NCI-H345 treated with DMSO at 0.1 percent for 48 hours (cell line): ENCODE data around the gene PCLAF.
"Not testable (repeated sequence)": the region's sequence is repeated elsewhere in the genome, so short reads cannot be mapped to it uniquely, and the experiment has no call there.

Experiments
- DNase-seq: peaks from one replicate; lab custom pipeline; 2025; ENCODE audit not compliant: unreplicated experiment; lab: John Stamatoyannopoulos, UW

PCLAF gene

GRCh38 chr15:64369078-64369607 is 12.1 kb downstream of the PCLAF start:
- no peak for DNase-seq

DNA sequence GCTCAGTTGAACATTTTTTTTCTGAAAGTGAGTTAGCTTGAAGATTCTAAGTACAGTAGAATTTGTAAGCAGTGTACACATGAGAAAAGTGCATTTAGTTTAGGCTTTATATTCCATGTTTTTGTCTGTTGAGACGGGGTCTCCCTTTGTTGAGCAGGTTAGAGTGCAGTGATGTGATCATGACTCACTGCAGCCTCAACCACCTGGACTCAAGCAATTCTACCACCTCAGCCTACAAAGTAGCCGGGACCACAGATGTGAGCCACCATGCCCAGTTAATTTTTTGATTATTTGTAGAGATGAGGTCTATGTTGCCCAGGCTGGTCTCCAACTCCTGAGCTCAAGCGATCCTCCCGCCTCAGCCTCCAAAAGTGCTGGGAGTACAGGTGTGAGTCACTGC is 20.0 kb downstream of the PCLAF start:
- DNase-seq = no peak

GRCh38 chr15:64356710-64357040 is 24.6 kb downstream of the PCLAF start:
- DNase-seq = no peak

DNA sequence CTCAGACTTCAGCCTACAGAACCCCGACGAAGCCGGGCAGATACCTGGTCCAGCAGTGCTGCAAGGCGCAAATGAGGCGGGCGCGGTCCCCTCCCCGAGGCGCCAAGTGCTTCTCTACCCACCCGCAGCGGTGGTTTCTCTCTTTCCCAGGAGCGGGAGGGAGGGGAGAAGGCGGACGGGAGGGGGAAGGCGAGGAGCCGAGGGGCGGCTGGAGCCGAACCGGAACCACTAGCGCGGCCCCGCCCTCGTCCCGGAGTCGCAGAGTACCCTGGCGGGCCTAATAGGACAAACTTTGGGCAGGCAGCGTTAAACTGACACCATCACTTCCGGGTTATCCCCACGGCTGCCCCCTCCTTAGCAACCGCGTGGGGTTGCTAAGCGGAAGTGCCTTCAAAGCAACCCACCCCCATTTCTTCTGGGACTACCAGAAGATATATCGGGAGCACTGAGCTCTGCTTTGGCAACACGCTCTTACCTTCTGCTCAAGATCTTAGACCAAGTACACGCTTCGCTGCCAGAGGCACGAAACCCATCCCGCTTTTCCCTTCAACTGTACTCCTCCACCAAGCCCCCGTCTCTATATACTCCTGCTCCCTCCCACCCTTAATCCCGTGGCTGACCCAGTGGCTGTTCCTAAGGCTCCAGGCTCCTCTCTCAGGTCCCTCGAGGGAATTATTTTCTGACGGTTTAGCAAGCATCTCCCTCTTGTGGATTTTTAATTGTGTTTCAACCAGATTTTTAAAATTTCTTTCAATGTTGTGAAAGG is 25.1 kb downstream of the PCLAF start, which contains the start of gene CSNK1G1:
Gene CSNK1G1 (minus strand): TSS at position 230 of the 766 bp plus-strand sequence. CDS start 55,674 bp downstream, outside the sequence.
- peak; percentile 89 for DNase-seq

GRCh38 chr15:64355348-64355943 is 25.8 kb downstream of the PCLAF start:
- DNase-seq = no peak

GRCh38 chr15:64354688-64355344 is 26.4 kb downstream of the PCLAF start:
- DNase-seq = no peak

DNA sequence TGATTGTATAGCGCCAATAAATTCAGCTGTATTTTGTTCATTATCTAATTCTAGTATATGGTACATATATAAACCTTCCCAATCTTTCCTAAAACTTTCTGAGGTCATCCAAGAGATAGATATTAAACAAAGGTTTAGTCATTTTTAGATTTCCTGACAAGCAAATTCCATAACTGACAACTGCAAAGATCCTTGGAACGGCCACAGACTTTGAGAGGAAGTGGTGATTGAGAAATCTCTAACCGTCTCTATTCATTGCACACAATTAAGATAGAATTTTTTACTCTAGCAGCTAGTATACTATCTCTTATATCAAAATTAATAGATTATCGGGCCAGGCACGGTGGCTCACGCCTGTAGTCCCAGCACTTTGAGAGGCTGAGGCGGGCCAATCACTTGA is 30.0 kb downstream of the PCLAF start:
- DNase-seq = no peak

DNA sequence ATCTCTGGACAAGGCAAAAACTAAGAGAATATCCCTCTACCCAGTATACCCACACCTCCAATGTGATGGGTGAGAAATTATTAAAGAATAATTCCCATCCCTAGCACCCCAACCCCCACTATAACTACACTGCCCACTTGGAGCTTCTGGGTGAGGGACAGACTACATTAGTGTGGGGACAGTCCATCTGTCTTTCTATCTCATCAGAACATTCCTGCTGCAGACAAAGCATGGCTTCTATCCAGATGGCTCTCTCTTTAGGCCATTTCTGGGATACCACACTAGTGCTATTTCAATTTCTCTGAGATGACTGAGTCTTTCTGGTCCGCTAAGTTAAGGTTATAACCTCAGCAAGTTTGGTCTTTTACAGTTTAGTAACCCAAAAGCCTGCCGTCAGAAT is 31.9 kb downstream of the PCLAF start:
- no peak for DNase-seq

- no peak for DNase-seq
Measured at GRCh38 chr15:64348455-64348854, 32.8 kb downstream of the PCLAF start.

DNA sequence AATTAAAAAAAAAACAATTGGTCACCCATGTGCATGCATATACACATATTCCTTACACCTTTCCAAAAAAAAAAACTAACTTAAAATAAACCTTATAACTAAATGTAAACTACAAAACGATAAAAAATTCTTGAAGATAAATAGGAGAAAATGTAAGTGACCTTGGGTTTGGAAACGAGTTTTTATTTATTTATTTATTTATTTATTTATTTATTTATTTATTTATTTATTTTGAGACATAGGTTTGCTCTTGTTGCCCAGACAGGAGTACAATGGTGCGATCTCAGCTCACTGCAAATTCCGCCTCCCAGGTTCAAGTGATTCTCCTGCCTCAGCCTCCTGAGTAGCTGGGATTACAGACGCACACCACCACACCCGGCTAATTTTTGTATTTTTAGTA is 35.0 kb downstream of the PCLAF start:
- DNase-seq = not testable (repeated sequence)

GRCh38 chr15:64344651-64345294 is 36.5 kb downstream of the PCLAF start:
- no peak for DNase-seq

DNA sequence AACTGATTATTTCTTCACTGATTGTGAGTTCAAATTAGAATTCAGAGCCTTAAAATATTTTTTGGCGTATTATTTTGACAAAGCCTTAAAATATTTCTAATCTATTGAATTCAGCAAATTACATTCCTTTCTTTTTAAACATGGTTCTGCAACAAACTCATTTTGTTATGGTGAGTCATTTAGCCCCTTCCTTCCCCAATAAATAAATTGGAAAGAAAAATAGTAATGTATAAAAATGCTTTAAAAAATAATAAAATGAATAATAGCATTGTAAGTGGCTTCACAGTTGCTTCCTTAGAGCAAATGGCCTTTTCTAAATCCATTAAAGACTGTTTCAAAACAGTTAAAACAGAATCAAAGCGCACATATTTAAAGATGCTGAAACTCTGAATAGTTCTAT is 37.4 kb downstream of the PCLAF start:
- no peak for DNase-seq

GRCh38 chr15:64343222-64343621 is 38.0 kb downstream of the PCLAF start:
- DNase-seq = no peak

DNA sequence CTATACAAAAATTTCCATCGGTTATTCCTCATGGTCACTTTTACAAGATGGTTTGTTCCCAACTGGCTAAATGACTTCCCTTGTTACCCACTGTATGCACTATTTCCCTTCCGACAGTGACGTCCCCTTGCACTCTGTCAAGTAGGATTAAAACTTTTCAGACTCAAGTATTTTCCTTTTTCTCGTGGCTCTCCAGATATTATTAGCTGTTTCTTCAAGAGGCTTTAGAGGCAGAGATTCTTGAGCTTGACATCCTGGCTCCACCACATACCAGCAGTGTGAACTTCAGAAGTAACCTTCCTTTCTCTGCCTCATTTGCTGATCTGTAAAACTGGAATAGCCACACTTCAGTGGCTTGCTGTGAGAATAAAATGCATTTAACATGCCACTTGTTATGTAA is 39.3 kb downstream of the PCLAF start:
- DNase-seq = no peak

GRCh38 chr15:64340355-64340754 is 40.9 kb downstream of the PCLAF start:
- DNase-seq = no peak

DNA sequence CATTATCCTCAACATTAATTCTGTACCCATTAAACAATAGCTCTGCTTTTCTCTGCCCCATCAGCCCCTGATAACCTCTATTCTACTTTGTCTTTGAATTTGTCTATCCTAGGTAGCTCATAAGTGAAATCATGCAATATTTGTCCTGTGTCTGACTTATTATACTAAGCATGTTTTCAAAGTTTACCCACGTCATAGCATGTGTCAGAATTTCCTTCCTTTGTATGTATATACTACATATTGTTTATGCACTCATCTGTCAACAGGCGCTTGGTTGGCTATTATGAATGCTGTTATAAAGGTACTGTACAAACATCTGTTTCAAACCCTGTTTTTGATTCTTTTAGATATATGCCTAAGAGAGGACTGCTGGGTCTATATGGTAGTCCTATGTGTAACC is 43.5 kb downstream of the PCLAF start:
- DNase-seq = no peak

GRCh38 chr15:64333986-64334929 is 47.0 kb downstream of the PCLAF start:
- DNase-seq = no peak

GRCh38 chr15:64333516-64333915 is 47.7 kb downstream of the PCLAF start:
- DNase-seq = no peak

DNA sequence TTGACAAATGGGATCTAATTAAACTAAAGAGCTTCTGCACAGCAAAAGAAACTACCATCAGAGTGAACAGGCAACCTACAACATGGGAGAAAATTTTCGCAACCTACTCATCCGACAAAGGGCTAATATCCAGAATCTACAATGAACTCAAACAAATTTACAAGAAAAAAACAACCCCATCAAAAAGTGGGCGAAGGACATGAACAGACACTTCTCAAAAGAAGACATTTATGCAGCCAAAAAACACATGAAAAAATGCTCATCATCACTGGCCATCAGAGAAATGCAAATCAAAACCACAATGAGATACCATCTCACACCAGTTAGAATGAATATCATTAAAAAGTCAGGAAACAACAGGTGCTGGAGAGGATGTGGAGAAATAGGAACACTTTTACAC is 49.6 kb downstream of the PCLAF start:
- DNase-seq = not testable (repeated sequence)

DNA sequence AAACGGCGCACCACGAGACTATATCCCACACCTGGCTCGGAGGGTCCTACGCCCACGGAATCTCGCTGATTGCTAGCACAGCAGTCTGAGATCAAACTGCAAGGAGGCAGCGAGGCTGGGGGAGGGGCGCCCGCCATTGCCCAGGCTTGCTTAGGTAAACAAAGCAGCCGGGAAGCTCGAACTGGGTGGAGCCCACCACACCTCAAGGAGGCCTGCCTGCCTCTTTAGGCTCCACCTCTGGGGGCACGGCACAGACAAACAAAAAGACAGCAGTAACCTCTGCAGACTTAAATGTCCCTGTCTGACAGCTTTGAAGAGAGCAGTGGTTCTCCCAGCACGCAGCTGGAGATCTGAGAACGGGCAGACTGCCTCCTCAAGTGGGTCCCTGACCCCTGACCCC is 54.3 kb downstream of the PCLAF start:
- not testable (repeated sequence) for DNase-seq
